IMR-90 (cell line): ENCODE data around the gene GOT1. TPM values are rescaled to one million over a fixed set of nuclear protein-coding genes. Genes with fewer than 3 reads are reported as not detected.

Experiments
- ATAC-seq: fragments of 200-7000 bp; cut with Tn5 transposase; 2 replicates; pipeline ENCODE4 v1.9.1; 2020; ENCODE audit warnings: low read depth, mild to moderate bottlenecking, moderate library complexity
- BruUV-seq: library from RNA; stranded (reverse); fragments of 400-500 nt; replicated peaks from 2 replicates; lab custom pipeline; 2021; lab: Mats Ljungman, UMichigan
- CTCF ChIA-PET: fragments of 300-600 bp; formaldehyde crosslinking; extraction: SDS; loops from one replicate; lab custom pipeline; 2021; ENCODE audit warnings: antibody characterized with exemption; lab: Yijun Ruan, JAX
- POLR2A ChIA-PET: fragments of 300-600 bp; sonication (Branson Sonifier 250); formaldehyde crosslinking; loops from one replicate; lab custom pipeline; 2022; ENCODE audit warnings: antibody characterized with exemption; ENCODE audit not compliant: unreplicated experiment; lab: Charles Lee
- DNase-seq: peaks from one replicate; pipeline ENCODE4 v3.0.0; 2013
- H2AFZ ChIP-seq: replicated peaks from 2 replicates; pipeline ENCODE3; 2013; ENCODE audit warnings: low read length, mild to moderate bottlenecking; ENCODE audit not compliant: poor library complexity
- H2AK5ac ChIP-seq: 2 replicates; pipeline ENCODE4 v1.6.1; 2013; ENCODE audit warnings: low read depth, low read length, inconsistent platforms
- H2AK9ac ChIP-seq: replicated peaks from 2 replicates; pipeline ENCODE3; 2013; ENCODE audit warnings: mild to moderate bottlenecking, low read depth, low read length, moderate library complexity; ENCODE audit not compliant: poor library complexity
- H2BK120ac ChIP-seq: 2 replicates; pipeline ENCODE4 v1.6.1; 2013; ENCODE audit warnings: low read depth, low read length, inconsistent platforms
- H2BK15ac ChIP-seq: 3 replicates; pipeline ENCODE4 v1.6.1; 2013; ENCODE audit warnings: low read depth, low read length, inconsistent platforms
- H2BK20ac ChIP-seq: 2 replicates; pipeline ENCODE4 v1.6.1; 2013; ENCODE audit warnings: low read depth, mild to moderate bottlenecking, inconsistent platforms, low read length, moderate library complexity
- H2BK5ac ChIP-seq: 2 replicates; pipeline ENCODE4 v1.6.1; 2013; ENCODE audit warnings: mild to moderate bottlenecking, low read depth, low read length, inconsistent platforms; ENCODE audit not compliant: poor library complexity, severe bottlenecking
- H3K14ac ChIP-seq: replicated peaks from 2 replicates; pipeline ENCODE4 v1.6.1; 2013; ENCODE audit warnings: low read depth, low read length, inconsistent platforms
- H3K18ac ChIP-seq: 2 replicates; pipeline ENCODE4 v1.6.1; 2013; ENCODE audit warnings: low read depth, low read length, control low read depth
- H3K23ac ChIP-seq: 2 replicates; pipeline ENCODE4 v1.6.1; 2013; ENCODE audit warnings: low read depth, low read length, inconsistent platforms
- H3K27ac ChIP-seq: 2 replicates; pipeline ENCODE4 v1.5.1; 2013; ENCODE audit warnings: mild to moderate bottlenecking, control low read depth, low read length; ENCODE audit not compliant: insufficient read depth
- H3K27me3 ChIP-seq: 2 replicates; pipeline ENCODE4 v1.6.1; 2013; ENCODE audit warnings: low read length; ENCODE audit not compliant: control insufficient read depth, insufficient read depth
- H3K36me3 ChIP-seq: 2 replicates; pipeline ENCODE4 v1.6.1; 2013; ENCODE audit warnings: low read length, mixed read lengths; ENCODE audit not compliant: control insufficient read depth, insufficient read depth
- H3K4ac ChIP-seq: 2 replicates; pipeline ENCODE4 v1.6.1; 2013; ENCODE audit warnings: low read depth, low read length, inconsistent platforms
- H3K4me1 ChIP-seq: 2 replicates; pipeline ENCODE4 v1.6.1; 2013; ENCODE audit warnings: low read length, mixed read lengths; ENCODE audit not compliant: control insufficient read depth, insufficient read depth
- H3K4me2 ChIP-seq: 2 replicates; pipeline ENCODE4 v1.6.1; 2013; ENCODE audit warnings: low read depth, mild to moderate bottlenecking, control low read depth, low read length, moderate library complexity
- H3K4me3 ChIP-seq: 2 replicates; pipeline ENCODE4 v1.5.1; 2013; ENCODE audit warnings: low read depth, mild to moderate bottlenecking, control low read depth, low read length, moderate library complexity; ENCODE audit not compliant: insufficient read depth
- H3K56ac ChIP-seq: 2 replicates; pipeline ENCODE4 v1.6.1; 2013; ENCODE audit warnings: low read length, inconsistent platforms; ENCODE audit not compliant: insufficient read depth; ENCODE audit errors: extremely low read depth
- H3K79me1 ChIP-seq, 2 experiments: 2 replicates each; pipeline ENCODE4 v1.6.1; 2013; ENCODE audit warnings: low read length in 2 of 2, inconsistent platforms in 1 of 2, low read depth in 1 of 2
- H3K9ac ChIP-seq: 2 replicates; pipeline ENCODE4 v1.6.1; 2013; ENCODE audit warnings: low read depth, low read length, control low read depth
- H3K9me1 ChIP-seq: 2 replicates; pipeline ENCODE4 v1.6.1; 2013; ENCODE audit warnings: low read length, inconsistent platforms; ENCODE audit not compliant: insufficient read depth
- H3K9me3 ChIP-seq: 2 replicates; pipeline ENCODE4 v1.6.1; 2013; ENCODE audit warnings: low read length; ENCODE audit not compliant: control insufficient read depth, insufficient read depth
- H4K20me1 ChIP-seq: 2 replicates; pipeline ENCODE4 v1.6.1; 2013; ENCODE audit warnings: low read length, inconsistent platforms; ENCODE audit not compliant: insufficient read depth
- H4K5ac ChIP-seq: 2 replicates; pipeline ENCODE4 v1.6.1; 2013; ENCODE audit warnings: mild to moderate bottlenecking, low read depth, low read length, control low read depth
- H4K8ac ChIP-seq, 2 experiments: 2 replicates each; pipeline ENCODE4 v1.6.1; 2013; ENCODE audit warnings: low read depth in 2 of 2, low read length in 2 of 2, control low read depth in 1 of 2, inconsistent platforms in 1 of 2
- H4K91ac ChIP-seq: 2 replicates; pipeline ENCODE4 v1.6.1; 2013; ENCODE audit warnings: low read depth, low read length, inconsistent platforms; ENCODE audit not compliant: insufficient read depth
- BHLHE40 ChIP-seq: fragments of 150-350 bp; IDR thresholded peaks from 2 replicates; pipeline ENCODE4 v1.6.1; 2016; ENCODE audit warnings: mild to moderate bottlenecking, low read depth, low read length
- CEBPB ChIP-seq: IDR thresholded peaks from 2 replicates; pipeline ENCODE4 v1.6.1; 2012; ENCODE audit warnings: low read depth, low read length, improper control_type of control experiment
- CHD1 ChIP-seq: IDR thresholded peaks from 2 replicates; pipeline ENCODE4 v1.6.1; 2012; ENCODE audit warnings: low read depth, low read length, improper control_type of control experiment
- CTCF ChIP-seq: conservative IDR thresholded peaks from 2 replicates; pipeline ENCODE4 v1.5.1; 2012; ENCODE audit warnings: mild to moderate bottlenecking, low read depth, low read length, improper control_type of control experiment
- ELK1 ChIP-seq: fragments of 150-350 bp; IDR thresholded peaks from 2 replicates; pipeline ENCODE4 v1.6.1; 2016; ENCODE audit warnings: low read depth, mild to moderate bottlenecking, low read length, moderate library complexity, borderline replicate concordance
- FOS ChIP-seq: fragments of 150-350 bp; IDR thresholded peaks from 2 replicates; pipeline ENCODE4 v1.6.1; 2016; ENCODE audit warnings: low read depth, low read length
- MAFK ChIP-seq: IDR thresholded peaks from 2 replicates; pipeline ENCODE4 v1.6.1; 2012; ENCODE audit warnings: low read depth, low read length, improper control_type of control experiment
- MAZ ChIP-seq: IDR thresholded peaks from 2 replicates; pipeline ENCODE4 v1.6.1; 2012; ENCODE audit warnings: low read depth, mild to moderate bottlenecking, low read length, improper control_type of control experiment, moderate library complexity, borderline replicate concordance
- MXI1 ChIP-seq: IDR thresholded peaks from 2 replicates; pipeline ENCODE4 v1.6.1; 2012; ENCODE audit warnings: low read depth, mild to moderate bottlenecking, low read length, moderate library complexity, borderline replicate concordance
- NFE2L2 ChIP-seq: fragments of 150-350 bp; IDR thresholded peaks from 2 replicates; pipeline ENCODE4 v1.6.1; 2016; ENCODE audit warnings: low read depth, mild to moderate bottlenecking, low read length
- POLR2A ChIP-seq: IDR thresholded peaks from 2 replicates; pipeline ENCODE4 v1.6.1; 2012; ENCODE audit warnings: mild to moderate bottlenecking, low read depth, low read length
- RAD21 ChIP-seq: IDR thresholded peaks from 2 replicates; pipeline ENCODE4 v1.6.1; 2012; ENCODE audit warnings: low read length, improper control_type of control experiment
- RCOR1 ChIP-seq: IDR thresholded peaks from 2 replicates; pipeline ENCODE4 v1.6.1; 2012; ENCODE audit warnings: mild to moderate bottlenecking, low read length, improper control_type of control experiment; ENCODE audit not compliant: insufficient replicate concordance
- RFX5 ChIP-seq: IDR thresholded peaks from 2 replicates; pipeline ENCODE4 v1.8.0; 2012; ENCODE audit warnings: low read depth, mild to moderate bottlenecking, low read length, moderate library complexity
- SMC3 ChIP-seq: fragments of 150-350 bp; IDR thresholded peaks from 2 replicates; pipeline ENCODE4 v1.6.1; 2016; ENCODE audit warnings: low read depth, mild to moderate bottlenecking, antibody characterized with exemption, low read length, moderate library complexity
- USF2 ChIP-seq: fragments of 150-350 bp; IDR thresholded peaks from 2 replicates; pipeline ENCODE4 v1.6.1; 2017; ENCODE audit warnings: mild to moderate bottlenecking, antibody characterized with exemption, low read length, low read depth
- WGBS, 2 experiments: methylation state at CpG; one replicate each; pipeline versions ENCODE4 v1.1.5 to v1.1.7; 2013; ENCODE audit warnings: missing lambda C conversion rate in 2 of 2; ENCODE audit not compliant: insufficient read length in 1 of 2; ENCODE audit errors: extremely low coverage in 2 of 2; 5-methylcytosine and 5-hydroxymethylcytosine counted together
- dilution Hi-C: fragments of 300-500 bp; cut with HindIII; formaldehyde crosslinking; loops from one replicate; pipeline ENCODE4 v1.14.3; 2018; ENCODE audit warnings: low sequenced_read_pairs; ENCODE audit not compliant: unreplicated experiment
- in situ Hi-C: fragments of 300-500 bp; cut with MboI; formaldehyde crosslinking; loops from 3 replicates; pipeline ENCODE4 v1.14.3; 2019; ENCODE audit warnings: low sequenced_read_pairs, inconsistent platforms, mixed read lengths
- intact Hi-C: fragments of 100-400 bp; cut with micrococcal nuclease; formaldehyde crosslinking; loops from 2 replicates; pipeline ENCODE4 v1.10.0; 2022
- polyA plus RNA-seq, 3 experiments: library from polyadenylated mRNA; depleted of rRNA; stranded (reverse); fragments of >200 nt; gene quantifications; 2 replicates each; pipeline ENCODE4 v1.2.3, GENCODE V29; 2012; ENCODE audit warnings: low replicate concordance in 1 of 3
- total RNA-seq: library from RNA; depleted of rRNA; stranded (reverse); fragments of >200 nt; gene quantifications from 2 replicates; pipeline ENCODE4 v1.2.3, GENCODE V29; 2012

GOT1 gene
- total and polyA plus RNA-seq, 2 of the 4 experiments (the other 2 are of a cell fraction) = 29.4 to 46.1 TPM

DNA sequence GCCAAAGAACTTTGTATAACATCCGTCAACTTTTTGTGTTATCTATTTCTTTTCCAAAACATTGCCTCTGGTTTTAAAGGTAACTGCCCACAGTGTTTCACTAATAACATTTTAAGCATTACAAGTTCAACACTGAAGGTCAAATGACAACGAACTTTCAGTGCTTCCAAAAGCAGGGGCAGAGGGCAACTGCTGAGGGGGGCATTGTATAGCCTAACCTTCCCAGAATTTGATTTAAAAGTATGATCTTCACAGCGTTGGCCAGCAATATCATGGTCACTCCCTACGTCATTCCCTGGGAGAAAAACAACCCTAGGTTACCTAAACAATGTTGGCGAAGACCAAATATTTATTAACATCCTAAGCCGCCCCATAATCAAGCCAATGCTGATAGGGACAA lies 2.5 kb upstream of the GOT1 start:
- CTCF ChIA-PET = no interaction called here
- H2AK5ac ChIP-seq = no peak overlapping the region
- H4K91ac ChIP-seq = no peak overlapping the region
- no peak overlapping the region for H2BK120ac ChIP-seq
- in situ Hi-C loops (loop anchor here (5.0 to 10.0 kb wide), 2 partner anchors 179 to 282 kb away; no protein-coding TSS in a partner anchor), intact Hi-C loops (loop anchor here (5.0 kb wide), 1 partner anchor 279 kb away; no protein-coding TSS in a partner anchor), dilution Hi-C loops (no loop called here)
- TF ChIP-seq USF2 (no peak), FOS (no peak), RCOR1 (no peak), SMC3 (no peak), CHD1 (no peak), RAD21 (no peak), MXI1 (no peak), POLR2A (no peak), CEBPB (no peak), RFX5 (no peak), BHLHE40 (no peak), CTCF (no peak), MAFK (no peak), MAZ (no peak), NFE2L2 (no peak), ELK1 (no peak)
- no peak overlapping the region for H3K4me2 ChIP-seq
- no peak overlapping the region for H2BK15ac ChIP-seq
- no peak for ATAC-seq
- H3K18ac ChIP-seq = no peak overlapping the region
- H3K36me3 ChIP-seq = 0 out of 2 replicates have a peak, but pooled peaks cover 1% of the 10 kb centered on the region
- no peak overlapping the region for H4K8ac ChIP-seq
- no peak for DNase-seq
- H4K5ac ChIP-seq = no peak overlapping the region
- peaks cover 2% of the 10 kb centered on the region; the same call in 1 of the 2 replicates for H3K4me1 ChIP-seq
- POLR2A ChIA-PET = no interaction called here
- H3K4me3 ChIP-seq = no peak overlapping the region
- H2BK20ac ChIP-seq = no peak overlapping the region
- H2BK5ac ChIP-seq = no peak overlapping the region
- no peak overlapping the region for H3K27ac ChIP-seq
- H3K9ac ChIP-seq = no peak overlapping the region
- no peaks in the 10 kb centered on the region; the same call in 1 of the 2 replicates for H3K9me1 ChIP-seq
- no peak overlapping the region for H2AFZ ChIP-seq
- H3K79me1 ChIP-seq = peaks cover 14 to 43% of the 10 kb centered on the region in 2 experiments
- no peaks in the 10 kb centered on the region for H3K9me3 ChIP-seq
- H3K27me3 ChIP-seq = no peaks in the 10 kb centered on the region
- BruUV-seq = no TSS peak
- no CpG with 5 or more reads among the region's 6 CpGs for WGBS, 2 experiments
- no peak overlapping the region for H2AK9ac ChIP-seq
- no peak overlapping the region for H3K23ac ChIP-seq
- no peak overlapping the region for H3K14ac ChIP-seq
- H3K4ac ChIP-seq = no peak overlapping the region
- H4K20me1 ChIP-seq = no peaks in the 10 kb centered on the region
- no peak overlapping the region for H3K56ac ChIP-seq
